ENCODE results near the gene PRSS2.

PRSS2 gene

DNA sequence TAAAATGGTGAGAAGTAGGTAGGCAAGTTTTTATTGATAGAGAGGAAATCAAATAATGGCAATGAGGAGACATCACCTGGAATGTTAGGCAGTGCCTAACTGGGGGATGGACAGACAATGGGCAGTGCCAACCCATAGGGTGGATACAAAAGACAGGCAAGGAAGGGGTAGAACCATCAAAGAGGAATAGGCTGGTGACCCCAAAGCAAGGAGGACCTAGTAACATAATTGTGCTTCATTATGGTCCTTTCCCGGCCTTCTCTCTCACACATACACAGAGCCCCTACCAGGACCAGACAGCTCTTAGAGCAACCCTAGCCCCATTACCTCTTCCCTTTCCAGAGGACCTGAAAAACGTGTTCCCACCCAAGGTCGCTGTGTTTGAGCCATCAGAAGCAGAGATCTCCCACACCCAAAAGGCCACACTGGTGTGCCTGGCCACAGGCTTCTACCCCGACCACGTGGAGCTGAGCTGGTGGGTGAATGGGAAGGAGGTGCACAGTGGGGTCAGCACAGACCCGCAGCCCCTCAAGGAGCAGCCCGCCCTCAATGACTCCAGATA is 30.0 kb downstream of the PRSS2 start:
- Histone ChIP-seq H3K27me3 (ENCODE audit: control insufficient read depth in 2 of 2, insufficient read depth in 2 of 2, low read length in 2 of 2) (peaks cover 21 to 32% of the 10 kb centered on the region in 2 donors), H3K9me3 (ENCODE audit: control insufficient read depth in 2 of 2, low read length in 2 of 2) (no peaks in the 10 kb centered on the region), H3K27ac (ENCODE audit: low read depth in 2 of 2, low read length in 2 of 2) (peak overlapping the region; percentile 29 to 67), H3K36me3 (ENCODE audit: control insufficient read depth in 2 of 2, insufficient read depth in 2 of 2, low read length in 2 of 2) (no peaks in the 10 kb centered on the region), H3K4me1 (ENCODE audit: control insufficient read depth in 2 of 2, insufficient read depth in 2 of 2, low read length in 2 of 2) (peaks cover 2 to 7% of the 10 kb centered on the region in 2 donors), H3K9ac (ENCODE audit: low read depth in 1 of 2, low read length in 2 of 2) (no peak overlapping the region), H3K4me3 (ENCODE audit: low read length in 2 of 2) (peak overlapping the region in 1 of 2 donors; percentile 4)

DNA sequence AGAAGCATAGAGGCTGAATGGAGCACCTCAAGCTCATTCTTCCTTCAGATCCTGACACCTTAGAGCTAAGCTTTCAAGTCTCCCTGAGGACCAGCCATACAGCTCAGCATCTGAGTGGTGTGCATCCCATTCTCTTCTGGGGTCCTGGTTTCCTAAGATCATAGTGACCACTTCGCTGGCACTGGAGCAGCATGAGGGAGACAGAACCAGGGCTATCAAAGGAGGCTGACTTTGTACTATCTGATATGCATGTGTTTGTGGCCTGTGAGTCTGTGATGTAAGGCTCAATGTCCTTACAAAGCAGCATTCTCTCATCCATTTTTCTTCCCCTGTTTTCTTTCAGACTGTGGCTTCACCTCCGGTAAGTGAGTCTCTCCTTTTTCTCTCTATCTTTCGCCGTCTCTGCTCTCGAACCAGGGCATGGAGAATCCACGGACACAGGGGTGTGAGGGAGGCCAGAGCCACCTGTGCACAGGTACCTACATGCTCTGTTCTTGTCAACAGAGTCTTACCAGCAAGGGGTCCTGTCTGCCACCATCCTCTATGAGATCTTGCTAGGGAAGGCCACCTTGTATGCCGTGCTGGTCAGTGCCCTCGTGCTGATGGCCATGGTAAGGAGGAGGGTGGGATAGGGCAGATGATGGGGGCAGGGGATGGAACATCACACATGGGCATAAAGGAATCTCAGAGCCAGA is 31.0 kb downstream of the PRSS2 start:
- peak overlapping the region in 1 of 2 donors; percentile 48 for H3K27ac ChIP-seq (ENCODE audit: low read depth in 2 of 2, low read length in 2 of 2)
- peak overlapping the region in 1 of 2 donors; percentile 52 for H3K9ac ChIP-seq (ENCODE audit: low read depth in 1 of 2, low read length in 2 of 2)
- peaks cover 2 to 5% of the 10 kb centered on the region in 2 donors for H3K4me1 ChIP-seq (ENCODE audit: control insufficient read depth in 2 of 2, insufficient read depth in 2 of 2, low read length in 2 of 2)
- no peaks in the 10 kb centered on the region for H3K36me3 ChIP-seq (ENCODE audit: control insufficient read depth in 2 of 2, insufficient read depth in 2 of 2, low read length in 2 of 2)
- H3K9me3 ChIP-seq (ENCODE audit: control insufficient read depth in 2 of 2, low read length in 2 of 2): no peaks in the 10 kb centered on the region
- no peak overlapping the region for H3K4me3 ChIP-seq (ENCODE audit: low read length in 2 of 2)
- peaks cover 13 to 23% of the 10 kb centered on the region in 2 donors for H3K27me3 ChIP-seq (ENCODE audit: control insufficient read depth in 2 of 2, insufficient read depth in 2 of 2, low read length in 2 of 2)

DNA sequence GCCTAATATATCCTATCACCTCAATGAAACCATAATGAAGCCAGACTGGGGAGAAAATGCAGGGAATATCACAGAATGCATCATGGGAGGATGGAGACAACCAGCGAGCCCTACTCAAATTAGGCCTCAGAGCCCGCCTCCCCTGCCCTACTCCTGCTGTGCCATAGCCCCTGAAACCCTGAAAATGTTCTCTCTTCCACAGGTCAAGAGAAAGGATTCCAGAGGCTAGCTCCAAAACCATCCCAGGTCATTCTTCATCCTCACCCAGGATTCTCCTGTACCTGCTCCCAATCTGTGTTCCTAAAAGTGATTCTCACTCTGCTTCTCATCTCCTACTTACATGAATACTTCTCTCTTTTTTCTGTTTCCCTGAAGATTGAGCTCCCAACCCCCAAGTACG is 31.5 kb downstream of the PRSS2 start:
- Histone ChIP-seq H3K27ac (ENCODE audit: low read depth in 2 of 2, low read length in 2 of 2) (peak overlapping the region in 1 of 2 donors; percentile 48), H3K9me3 (ENCODE audit: control insufficient read depth in 2 of 2, low read length in 2 of 2) (no peaks in the 10 kb centered on the region), H3K27me3 (ENCODE audit: control insufficient read depth in 2 of 2, insufficient read depth in 2 of 2, low read length in 2 of 2) (peaks cover 13 to 21% of the 10 kb centered on the region in 2 donors), H3K4me3 (ENCODE audit: low read length in 2 of 2) (no peak overlapping the region), H3K9ac (ENCODE audit: low read depth in 1 of 2, low read length in 2 of 2) (no peak overlapping the region), H3K4me1 (ENCODE audit: control insufficient read depth in 2 of 2, insufficient read depth in 2 of 2, low read length in 2 of 2) (peaks cover 2 to 5% of the 10 kb centered on the region in 2 donors), H3K36me3 (ENCODE audit: control insufficient read depth in 2 of 2, insufficient read depth in 2 of 2, low read length in 2 of 2) (no peaks in the 10 kb centered on the region)

DNA sequence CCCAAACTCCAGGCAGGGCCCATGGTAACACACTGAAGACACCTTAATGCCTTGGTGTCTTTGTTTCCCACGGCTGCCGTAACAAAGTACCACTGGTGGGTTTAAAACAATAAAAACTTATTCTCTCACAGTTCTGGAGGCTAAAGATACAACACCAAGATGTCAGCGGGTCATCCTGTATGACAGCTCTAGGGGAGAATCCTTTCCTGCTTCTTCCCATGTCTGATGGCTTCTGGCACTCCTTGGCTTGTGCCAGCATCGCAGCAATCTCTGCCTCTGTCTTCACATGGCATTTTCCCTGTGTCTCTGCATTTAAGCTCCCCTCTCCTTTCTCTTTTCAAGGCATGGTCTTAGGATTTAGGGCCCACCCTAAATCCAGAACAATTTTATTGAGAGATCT is 33.1 kb downstream of the PRSS2 start:
- Histone ChIP-seq H3K36me3 (ENCODE audit: control insufficient read depth in 2 of 2, insufficient read depth in 2 of 2, low read length in 2 of 2) (no peaks in the 10 kb centered on the region), H3K9ac (ENCODE audit: low read depth in 1 of 2, low read length in 2 of 2) (no peak overlapping the region), H3K9me3 (ENCODE audit: control insufficient read depth in 2 of 2, low read length in 2 of 2) (no peaks in the 10 kb centered on the region), H3K27ac (ENCODE audit: low read depth in 2 of 2, low read length in 2 of 2) (peak overlapping the region in 1 of 2 donors; percentile 68), H3K4me1 (ENCODE audit: control insufficient read depth in 2 of 2, insufficient read depth in 2 of 2, low read length in 2 of 2) (peaks cover 2 to 3% of the 10 kb centered on the region in 2 donors), H3K27me3 (ENCODE audit: control insufficient read depth in 2 of 2, insufficient read depth in 2 of 2, low read length in 2 of 2) (peaks cover 3 to 5% of the 10 kb centered on the region in 2 donors), H3K4me3 (ENCODE audit: low read length in 2 of 2) (no peak overlapping the region)

DNA sequence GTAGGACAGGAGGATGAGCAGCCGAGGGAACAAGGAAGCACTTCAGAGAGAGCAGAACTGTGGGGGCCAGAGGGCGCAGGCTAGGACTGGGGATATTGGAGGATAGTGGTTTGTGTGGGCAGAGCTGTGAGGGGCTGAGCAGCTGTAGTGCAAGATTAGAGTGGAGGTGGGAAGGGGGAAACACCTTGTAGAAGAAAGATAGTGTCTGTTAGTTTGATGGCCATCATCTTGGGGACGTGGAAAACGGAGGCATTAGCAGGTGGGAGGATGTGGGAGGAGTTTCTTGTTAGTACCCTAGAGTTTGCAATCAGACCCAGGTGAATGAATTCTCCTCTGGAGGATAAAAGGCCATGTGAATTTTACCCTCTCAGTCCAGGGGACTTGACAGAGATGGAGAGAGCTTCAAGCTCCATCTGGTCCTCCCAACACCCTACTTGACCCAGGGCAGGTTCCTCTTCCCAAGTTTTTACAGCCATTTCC is 34.0 kb downstream of the PRSS2 start:
- Histone ChIP-seq H3K27ac (ENCODE audit: low read depth in 2 of 2, low read length in 2 of 2) (peak overlapping the region; percentile 21 to 68), H3K9me3 (ENCODE audit: control insufficient read depth in 2 of 2, low read length in 2 of 2) (no peaks in the 10 kb centered on the region), H3K27me3 (ENCODE audit: control insufficient read depth in 2 of 2, insufficient read depth in 2 of 2, low read length in 2 of 2) (no peaks in the 10 kb centered on the region), H3K36me3 (ENCODE audit: control insufficient read depth in 2 of 2, insufficient read depth in 2 of 2, low read length in 2 of 2) (no peaks in the 10 kb centered on the region), H3K4me3 (ENCODE audit: low read length in 2 of 2) (no peak overlapping the region), H3K4me1 (ENCODE audit: control insufficient read depth in 2 of 2, insufficient read depth in 2 of 2, low read length in 2 of 2) (peaks cover 2 to 3% of the 10 kb centered on the region in 2 donors), H3K9ac (ENCODE audit: low read depth in 1 of 2, low read length in 2 of 2) (no peak overlapping the region)

DNA sequence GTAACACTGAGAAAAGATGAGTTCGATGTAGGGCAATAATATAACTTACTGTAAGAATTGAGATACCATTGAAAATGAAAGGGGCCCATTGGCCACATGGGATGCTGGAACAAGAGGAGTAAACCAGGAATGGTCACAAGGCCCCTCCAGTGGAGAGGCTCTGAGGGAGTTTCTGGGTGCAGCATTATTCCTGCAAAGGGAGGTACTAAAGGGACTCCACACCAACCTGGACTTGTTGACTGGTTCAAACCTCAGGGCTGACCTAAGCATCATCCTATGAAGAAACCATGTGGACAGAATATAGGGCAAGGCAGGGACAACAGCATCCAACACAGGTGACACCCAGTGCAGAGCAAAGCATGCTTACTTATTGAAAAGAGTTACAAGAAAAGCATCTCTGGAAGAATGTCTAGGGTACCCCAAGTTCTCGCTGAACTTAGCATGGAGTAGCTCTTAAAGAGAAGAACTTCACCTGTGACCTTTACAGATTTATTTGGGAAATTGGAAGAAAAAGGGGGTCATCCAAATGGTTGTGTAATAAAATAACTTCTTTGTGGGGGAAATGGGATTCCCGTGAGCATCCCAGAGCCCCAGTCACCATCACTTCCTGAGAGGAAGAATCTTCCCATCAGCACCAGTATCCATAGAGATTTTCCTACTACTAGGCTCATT is 34.7 kb downstream of the PRSS2 start:
- H3K4me1 ChIP-seq (ENCODE audit: control insufficient read depth in 2 of 2, insufficient read depth in 2 of 2, low read length in 2 of 2): peaks cover 2 to 3% of the 10 kb centered on the region in 2 donors
- peak overlapping the region in 1 of 2 donors; percentile 68 for H3K27ac ChIP-seq (ENCODE audit: low read depth in 2 of 2, low read length in 2 of 2)
- no peak overlapping the region for H3K4me3 ChIP-seq (ENCODE audit: low read length in 2 of 2)

DNA sequence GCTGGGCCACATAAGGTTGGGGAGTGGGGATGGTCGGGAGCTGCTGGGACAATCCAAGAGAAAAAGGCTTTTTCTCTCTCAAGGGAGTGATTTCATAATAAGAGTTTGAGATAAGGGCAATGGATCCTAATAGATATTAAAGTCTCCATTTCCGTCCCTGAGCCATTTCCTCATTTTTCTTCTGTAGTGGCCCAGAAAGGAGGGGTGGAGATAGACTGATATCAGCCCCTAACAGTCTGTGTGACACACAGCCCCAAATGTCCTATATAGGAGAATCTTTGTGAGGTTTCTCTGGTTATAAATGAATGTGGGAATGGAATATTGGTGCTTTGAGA is 35.2 kb downstream of the PRSS2 start:
- Histone ChIP-seq H3K9me3 (ENCODE audit: control insufficient read depth in 2 of 2, low read length in 2 of 2) (no peaks in the 10 kb centered on the region), H3K27me3 (ENCODE audit: control insufficient read depth in 2 of 2, insufficient read depth in 2 of 2, low read length in 2 of 2) (no peaks in the 10 kb centered on the region), H3K9ac (ENCODE audit: low read depth in 1 of 2, low read length in 2 of 2) (no peak overlapping the region), H3K27ac (ENCODE audit: low read depth in 2 of 2, low read length in 2 of 2) (peak overlapping the region in 1 of 2 donors; percentile 67), H3K4me1 (ENCODE audit: control insufficient read depth in 2 of 2, insufficient read depth in 2 of 2, low read length in 2 of 2) (peaks cover 0 to 3% of the 10 kb centered on the region in 2 donors), H3K36me3 (ENCODE audit: control insufficient read depth in 2 of 2, insufficient read depth in 2 of 2, low read length in 2 of 2) (no peaks in the 10 kb centered on the region), H3K4me3 (ENCODE audit: low read length in 2 of 2) (no peak overlapping the region)

More for the DNA sequence above, 34.7 kb downstream of the PRSS2 start:
- no peaks in the 10 kb centered on the region for H3K27me3 ChIP-seq (ENCODE audit: control insufficient read depth in 2 of 2, insufficient read depth in 2 of 2, low read length in 2 of 2)
- H3K36me3 ChIP-seq (ENCODE audit: control insufficient read depth in 2 of 2, insufficient read depth in 2 of 2, low read length in 2 of 2): no peaks in the 10 kb centered on the region
- no peak overlapping the region for H3K9ac ChIP-seq (ENCODE audit: low read depth in 1 of 2, low read length in 2 of 2)
- H3K9me3 ChIP-seq (ENCODE audit: control insufficient read depth in 2 of 2, low read length in 2 of 2): no peaks in the 10 kb centered on the region

DNA sequence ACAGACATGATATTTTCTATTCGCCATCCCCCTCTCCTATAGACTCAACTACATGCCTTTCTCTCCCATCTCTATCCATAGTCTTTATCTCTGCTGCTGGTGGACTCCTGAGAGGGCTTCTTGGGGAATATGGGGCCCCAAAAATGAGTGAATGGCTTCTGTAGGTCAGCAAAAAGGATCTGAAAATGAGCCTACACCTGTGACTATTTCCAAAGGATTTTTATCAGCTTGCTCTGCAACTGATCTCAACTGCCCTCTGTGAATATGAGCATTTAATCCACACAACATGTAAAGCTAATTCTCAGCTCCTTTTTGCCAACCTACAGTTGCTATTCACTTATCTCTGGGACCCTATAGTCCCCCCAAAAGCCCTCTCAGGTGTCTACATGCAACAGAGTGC is 36.2 kb downstream of the PRSS2 start:
- Histone ChIP-seq H3K9me3 (ENCODE audit: control insufficient read depth in 2 of 2, low read length in 2 of 2) (no peaks in the 10 kb centered on the region), H3K9ac (ENCODE audit: low read depth in 1 of 2, low read length in 2 of 2) (no peak overlapping the region), H3K27me3 (ENCODE audit: control insufficient read depth in 2 of 2, insufficient read depth in 2 of 2, low read length in 2 of 2) (no peaks in the 10 kb centered on the region), H3K27ac (ENCODE audit: low read depth in 2 of 2, low read length in 2 of 2) (peak overlapping the region; percentile 2 to 67), H3K4me1 (ENCODE audit: control insufficient read depth in 2 of 2, insufficient read depth in 2 of 2, low read length in 2 of 2) (peaks cover 0 to 3% of the 10 kb centered on the region in 2 donors), H3K36me3 (ENCODE audit: control insufficient read depth in 2 of 2, insufficient read depth in 2 of 2, low read length in 2 of 2) (no peaks in the 10 kb centered on the region), H3K4me3 (ENCODE audit: low read length in 2 of 2) (no peak overlapping the region)

DNA sequence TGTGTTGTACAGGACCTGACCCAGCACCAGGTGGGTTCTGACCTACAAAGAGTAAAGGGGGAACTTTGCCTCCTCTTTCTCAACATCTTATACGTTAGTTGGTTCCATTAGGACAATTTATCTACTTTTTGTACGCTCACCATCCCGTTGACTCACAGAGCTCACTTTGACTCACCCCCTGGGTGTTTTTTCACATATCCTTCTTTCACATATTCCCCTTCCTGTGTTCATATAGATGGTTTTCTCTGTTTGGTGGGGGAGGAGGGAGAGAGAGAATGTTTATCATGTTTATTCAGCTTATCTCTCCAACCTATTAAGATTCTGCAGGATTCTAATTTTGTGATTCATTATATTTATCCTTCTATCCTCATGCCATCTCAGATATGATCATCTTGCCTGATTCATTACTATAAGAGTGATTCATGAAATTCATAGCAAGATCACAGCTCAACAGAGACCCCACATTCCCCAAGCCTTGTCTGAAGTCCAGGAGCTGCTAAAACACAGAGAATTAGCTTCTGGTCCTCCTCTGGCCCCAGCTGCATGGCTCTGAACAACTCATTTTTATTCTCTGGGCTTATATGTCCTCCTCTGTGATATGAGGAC is 37.2 kb downstream of the PRSS2 start:
- Histone ChIP-seq H3K4me1 (ENCODE audit: control insufficient read depth in 2 of 2, insufficient read depth in 2 of 2, low read length in 2 of 2) (peaks cover 0 to 3% of the 10 kb centered on the region in 2 donors), H3K9ac (ENCODE audit: low read depth in 1 of 2, low read length in 2 of 2) (peak overlapping the region in 1 of 2 donors; percentile 38), H3K36me3 (ENCODE audit: control insufficient read depth in 2 of 2, insufficient read depth in 2 of 2, low read length in 2 of 2) (no peaks in the 10 kb centered on the region), H3K27ac (ENCODE audit: low read depth in 2 of 2, low read length in 2 of 2) (peak overlapping the region; percentile 46 to 67), H3K9me3 (ENCODE audit: control insufficient read depth in 2 of 2, low read length in 2 of 2) (no peaks in the 10 kb centered on the region), H3K4me3 (ENCODE audit: low read length in 2 of 2) (no peak overlapping the region), H3K27me3 (ENCODE audit: control insufficient read depth in 2 of 2, insufficient read depth in 2 of 2, low read length in 2 of 2) (peaks cover 0 to 1% of the 10 kb centered on the region in 2 donors)

DNA sequence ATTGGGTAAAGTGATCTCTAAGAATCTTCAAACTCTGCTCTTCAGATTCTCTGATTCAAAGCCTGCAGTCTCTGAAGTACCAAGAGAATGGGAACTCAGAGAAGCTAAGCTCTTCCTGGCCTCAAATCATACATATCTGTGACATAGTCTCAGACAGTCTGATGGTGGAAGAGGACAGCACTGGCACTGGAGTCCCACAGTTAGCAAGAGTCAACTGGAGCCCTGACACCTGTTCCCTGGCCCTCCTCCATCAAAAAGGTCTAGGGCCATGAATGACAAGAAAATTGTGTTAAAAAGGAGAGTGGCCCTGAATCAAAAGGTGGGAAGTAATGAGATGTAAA is 37.7 kb downstream of the PRSS2 start:
- peak overlapping the region; percentile 46 to 67 for H3K27ac ChIP-seq (ENCODE audit: low read depth in 2 of 2, low read length in 2 of 2)

More for the DNA sequence above, 37.7 kb downstream of the PRSS2 start:
- no peak overlapping the region for H3K4me3 ChIP-seq (ENCODE audit: low read length in 2 of 2)
- H3K27me3 ChIP-seq (ENCODE audit: control insufficient read depth in 2 of 2, insufficient read depth in 2 of 2, low read length in 2 of 2): peaks cover 0 to 2% of the 10 kb centered on the region in 2 donors
- H3K9me3 ChIP-seq (ENCODE audit: control insufficient read depth in 2 of 2, low read length in 2 of 2): no peaks in the 10 kb centered on the region
- no peaks in the 10 kb centered on the region for H3K36me3 ChIP-seq (ENCODE audit: control insufficient read depth in 2 of 2, insufficient read depth in 2 of 2, low read length in 2 of 2)
- peaks cover 0 to 3% of the 10 kb centered on the region in 2 donors for H3K4me1 ChIP-seq (ENCODE audit: control insufficient read depth in 2 of 2, insufficient read depth in 2 of 2, low read length in 2 of 2)
- H3K9ac ChIP-seq (ENCODE audit: low read depth in 1 of 2, low read length in 2 of 2): peak overlapping the region in 1 of 2 donors; percentile 38
